GM18519 (cell line): ENCODE results near the gene ARAP2.
"Not testable (repeated sequence)": the region's sequence is repeated elsewhere in the genome, so short reads cannot be mapped to it uniquely, and the experiment has no call there.

ENCODE experiments used
- ATAC-seq: cut with Tn5 transposase; IDR thresholded peaks from one replicate; pipeline ENCODE4 v1.9.1; 2021; ENCODE audit warnings: mild to moderate bottlenecking, moderate library complexity; ENCODE audit not compliant: unreplicated experiment, low FRiP score

Gene ARAP2

DNA sequence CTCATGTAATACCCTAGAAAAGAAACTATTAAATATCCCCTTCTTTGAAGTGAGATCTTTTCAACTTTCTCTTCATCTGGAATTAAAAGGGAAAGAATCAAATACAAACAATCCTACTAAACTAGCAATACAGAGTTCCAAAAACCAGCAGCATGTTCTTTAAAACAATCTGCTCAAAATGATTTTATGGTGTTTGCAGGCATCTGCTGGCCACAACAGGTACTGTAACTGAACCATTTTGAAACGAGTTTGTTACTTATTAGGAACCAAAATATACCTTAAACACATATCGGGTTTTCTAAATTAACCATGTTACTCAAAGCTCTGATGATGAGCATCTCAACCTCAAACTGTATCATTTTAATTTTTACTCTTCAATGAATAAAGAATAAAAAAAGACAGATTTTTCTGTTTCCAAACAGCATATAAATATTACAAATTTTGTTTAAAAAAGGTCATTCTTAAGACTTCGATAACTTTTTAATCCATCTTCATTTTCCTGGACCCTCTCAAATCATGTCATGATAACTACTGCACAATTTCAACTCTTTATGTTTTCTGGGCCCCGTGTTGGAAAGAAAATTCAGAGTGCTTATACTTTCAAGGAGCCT lies 56.5 kb downstream of the ARAP2 start:
- peak; percentile 49 for ATAC-seq

DNA sequence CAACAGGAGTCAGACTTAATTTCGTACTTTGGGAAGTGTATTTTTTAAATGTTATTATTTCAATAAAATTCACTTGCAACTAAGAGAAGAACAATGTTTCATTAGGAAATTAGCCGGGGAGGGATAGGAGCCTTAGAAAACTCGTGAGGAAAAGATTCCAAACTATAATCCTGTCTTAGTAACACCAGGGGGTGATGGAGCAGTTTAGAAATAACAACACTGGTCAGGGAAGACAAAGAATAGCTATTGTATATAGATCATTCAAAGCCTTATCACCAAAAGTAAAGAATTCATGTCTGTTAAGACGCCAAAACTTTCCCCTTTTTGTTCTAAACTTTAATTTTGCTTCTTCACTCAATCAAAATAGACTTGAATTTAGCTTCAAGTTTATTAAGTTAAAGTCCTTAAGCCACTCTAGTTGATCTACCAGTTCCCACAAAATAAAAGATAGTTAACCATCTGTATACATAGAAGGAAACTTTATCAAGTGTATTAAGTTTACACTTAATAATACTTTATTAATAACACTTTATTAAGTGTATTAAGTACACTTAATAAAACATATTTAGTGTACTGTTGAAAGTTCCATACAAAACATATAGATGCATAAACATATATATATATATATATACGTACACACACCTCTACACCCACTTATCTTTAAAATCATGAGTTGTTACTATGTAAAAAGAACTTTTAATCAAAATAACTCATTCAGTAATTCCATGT lies 60.5 kb downstream of the ARAP2 start:
- ATAC-seq, result no peak

DNA sequence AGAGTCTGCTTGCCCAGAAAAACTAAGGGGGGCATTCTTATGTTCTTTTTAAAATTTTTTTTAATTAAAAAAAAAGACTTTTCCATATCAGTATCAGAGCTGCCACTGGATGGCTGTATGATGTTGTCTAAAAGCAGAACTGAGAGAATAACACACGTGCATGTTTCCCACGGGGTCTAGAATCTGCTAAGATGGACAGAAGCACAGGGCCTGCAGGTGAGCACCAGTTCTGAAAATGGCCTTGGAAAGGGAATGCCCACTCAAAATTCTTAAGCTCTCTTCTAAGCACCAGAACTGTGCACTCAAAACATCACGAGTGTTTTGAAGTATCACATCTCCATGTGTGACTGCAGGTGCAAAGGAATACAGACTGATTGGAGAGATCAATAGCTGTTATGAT lies 61.1 kb downstream of the ARAP2 start:
- ATAC-seq, result no peak

DNA sequence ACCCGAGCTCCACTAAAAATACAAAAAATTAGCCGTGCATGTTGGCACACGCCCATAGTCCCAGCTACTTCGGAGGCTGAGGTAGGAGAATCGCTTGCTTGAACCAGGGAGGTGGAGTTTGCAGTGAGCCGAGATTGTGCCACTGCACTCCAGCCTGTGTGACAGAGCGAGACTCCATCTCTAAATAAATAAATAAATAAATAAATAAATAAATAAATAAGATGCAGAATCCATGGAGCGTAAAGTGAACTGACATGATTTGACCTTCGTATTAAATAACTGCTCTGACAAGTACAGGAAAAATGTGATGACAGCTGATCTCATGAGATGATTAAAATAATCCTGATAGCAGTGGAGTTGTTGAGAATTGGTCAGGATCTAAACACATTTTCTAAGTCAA lies 62.0 kb downstream of the ARAP2 start:
- not testable (repeated sequence) for ATAC-seq

DNA sequence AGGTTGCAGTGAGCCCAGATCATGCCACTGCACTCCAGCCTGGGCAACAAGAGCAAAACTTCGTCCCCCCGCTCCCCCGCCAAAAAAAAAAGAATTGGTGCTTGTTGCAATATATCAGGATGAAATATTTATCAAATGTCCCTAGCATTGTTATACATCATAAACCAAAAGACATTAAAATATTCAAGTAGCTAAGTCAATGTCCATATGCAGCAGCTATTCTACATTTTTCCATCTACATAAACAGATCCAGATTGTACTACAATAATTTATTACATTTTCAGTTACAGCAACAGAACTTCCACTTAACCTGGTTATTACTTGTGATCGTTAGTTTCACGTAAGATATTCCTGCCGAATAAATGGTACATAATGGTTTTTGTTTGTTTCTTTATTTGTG lies 64.1 kb downstream of the ARAP2 start:
- no peak for ATAC-seq

DNA sequence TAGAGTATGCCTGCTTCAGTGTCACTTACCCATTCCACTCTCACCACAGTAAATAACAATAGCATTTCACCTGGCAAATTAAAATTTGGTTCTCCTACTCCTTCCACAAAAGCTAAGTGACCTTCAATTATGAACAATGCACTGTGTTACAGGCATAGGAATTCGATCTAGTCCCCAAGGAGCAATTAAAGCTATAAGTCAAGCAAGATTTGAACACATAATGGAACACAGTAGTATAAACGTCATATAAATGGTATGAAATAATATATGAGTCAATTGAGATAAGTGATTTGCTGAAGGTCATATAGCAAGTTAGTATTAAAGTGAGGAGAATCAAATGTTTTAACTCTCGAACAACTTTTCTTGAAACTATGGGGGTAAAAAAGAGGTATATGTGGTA lies 65.8 kb downstream of the ARAP2 start:
- ATAC-seq, result no peak

DNA sequence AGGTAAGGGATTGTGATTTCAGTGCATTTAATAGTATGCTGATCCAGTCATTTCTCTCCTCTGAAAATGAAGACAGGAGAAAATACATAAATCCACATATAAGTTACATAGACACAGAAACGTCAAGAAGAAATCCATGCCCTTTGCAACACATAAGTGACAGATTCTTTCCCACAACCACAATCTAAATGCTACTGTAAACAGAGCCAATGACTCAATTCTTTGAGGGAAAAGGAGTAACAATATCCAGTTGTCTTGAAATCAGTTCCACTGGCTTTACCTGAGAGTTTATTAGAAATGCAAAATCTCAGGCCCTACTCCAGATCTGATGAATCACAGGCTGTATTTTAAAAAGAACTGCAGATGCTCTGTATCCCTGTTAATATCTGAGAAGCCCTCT lies 66.4 kb downstream of the ARAP2 start:
- ATAC-seq, result no peak

- no peak for ATAC-seq
Measured at GRCh38 chr4:36174570-36174969, 69.7 kb downstream of the ARAP2 start.

GRCh38 chr4:36173905-36174304 lies 70.4 kb downstream of the ARAP2 start:
- ATAC-seq, result no peak

GRCh38 chr4:36172656-36173055 lies 71.7 kb downstream of the ARAP2 start:
- ATAC-seq, result no peak

GRCh38 chr4:36168127-36168878 lies 76.0 kb downstream of the ARAP2 start:
- ATAC-seq, result no peak

- ATAC-seq, result no peak
Measured at GRCh38 chr4:36165631-36166005, 78.7 kb downstream of the ARAP2 start.

GRCh38 chr4:36164900-36165630 lies 79.2 kb downstream of the ARAP2 start:
- ATAC-seq, result no peak

- ATAC-seq, result no peak
Measured at GRCh38 chr4:36163198-36163597, 81.1 kb downstream of the ARAP2 start.

- no peak for ATAC-seq
Measured at GRCh38 chr4:36159208-36159607, 85.1 kb downstream of the ARAP2 start.

DNA sequence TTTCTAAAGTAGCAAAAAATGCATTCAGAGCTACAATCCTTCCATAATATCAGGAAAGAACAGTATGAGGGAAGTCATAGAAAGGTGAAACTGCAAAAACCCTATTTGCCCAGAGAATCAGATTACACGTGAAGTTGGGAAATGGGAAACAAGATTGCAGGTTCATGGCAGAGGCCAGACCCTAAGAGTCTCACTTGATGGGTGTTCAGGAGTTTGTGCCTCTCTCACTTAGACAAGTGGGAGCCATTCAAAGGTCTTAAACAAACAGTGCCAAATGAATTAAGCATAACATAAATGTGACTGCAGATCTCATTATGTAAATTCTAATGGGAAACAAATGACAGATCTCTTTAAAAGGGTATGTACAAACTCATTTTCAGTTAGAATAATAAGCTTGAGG lies 91.6 kb downstream of the ARAP2 start:
- ATAC-seq, result no peak

GRCh38 chr4:36142504-36142903 lies 101.8 kb downstream of the ARAP2 start:
- ATAC-seq, result no peak

- ATAC-seq, result no peak
Measured at GRCh38 chr4:36141186-36141585, 103.1 kb downstream of the ARAP2 start.

DNA sequence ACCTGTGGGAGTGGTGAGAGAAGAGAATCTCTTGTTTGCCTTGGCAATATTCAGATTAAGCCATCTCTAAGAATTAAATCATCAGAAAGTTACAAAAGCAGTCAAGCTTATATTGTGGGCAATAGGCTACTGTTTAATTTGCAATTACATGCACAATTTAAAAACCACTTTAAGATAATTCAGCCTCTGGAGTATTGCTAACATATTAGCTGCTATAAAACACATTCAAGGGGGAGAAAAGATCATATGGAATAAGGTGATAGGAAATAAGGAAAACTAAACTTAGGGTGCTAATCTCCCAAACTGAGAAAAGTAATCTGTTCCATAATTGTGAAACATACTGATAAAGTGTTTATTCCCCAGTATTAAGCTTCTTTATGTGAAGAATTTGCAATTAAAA lies 103.9 kb downstream of the ARAP2 start:
- ATAC-seq, result no peak

GRCh38 chr4:36138220-36138619 lies 106.1 kb downstream of the ARAP2 start:
- no peak for ATAC-seq

GRCh38 chr4:36137336-36137735 lies 107.0 kb downstream of the ARAP2 start:
- ATAC-seq, result no peak
